ENCODE results near the gene STK17B.

- TF ChIP-seq CTCF (IDR thresholded peaks at IDR 0.05; ENCODE audit: insufficient read depth, low read depth, low read length) (no peak), EZH2 (IDR thresholded peaks at IDR 0.05; ENCODE audit: insufficient read depth, low read length) (no peak)
Observed at GRCh38 chr2:196105951-196106350, 65.4 kb downstream of the STK17B start.
